Colonic mucosa (tissue), 4 donors: ENCODE data around the gene CLUH. TPM values are rescaled to one million over a fixed set of nuclear protein-coding genes. Genes with fewer than 3 reads are reported as not detected.
"Not testable (repeated sequence)": the region's sequence is repeated elsewhere in the genome, so short reads cannot be mapped to it uniquely, and the experiment has no call there.

Experiments used
- DNase-seq: peaks from one replicate; pipeline ENCODE4 v3.0.0-alpha.2; 2020
- H3K27ac ChIP-seq: fragments of 200-600 bp; one replicate; pipeline ENCODE4 v1.8.0; 2021
- H3K27me3 ChIP-seq: fragments of 200-600 bp; one replicate; pipeline ENCODE4 v1.8.0; 2021
- H3K36me3 ChIP-seq: fragments of 200-600 bp; one replicate; pipeline ENCODE4 v1.8.0; 2021
- H3K4me1 ChIP-seq: fragments of 200-600 bp; one replicate; pipeline ENCODE4 v1.8.0; 2021; ENCODE audit warnings: mild to moderate bottlenecking
- H3K4me3 ChIP-seq: fragments of 200-600 bp; one replicate; pipeline ENCODE4 v1.8.0; 2021
- H3K9ac ChIP-seq, 2 donors: one replicate each; pipeline ENCODE4 v1.7.0; 2013; ENCODE audit warnings: control low read depth in 2 of 2, low read depth in 2 of 2, low read length in 2 of 2
- H3K9me3 ChIP-seq: fragments of 200-600 bp; one replicate; pipeline ENCODE4 v1.8.0; 2021
- intact Hi-C: fragments of 100-400 bp; cut with DNase I; formaldehyde crosslinking; loops from one replicate; pipeline ENCODE4 v1.14.1; 2022
- total RNA-seq, 2 donors: library from RNA; stranded (reverse); fragmentation: NEBNext Ultra II Directional in 1 of 2; extraction: Animal tissue kit (Norgen Biotek cat#: 25700) in 1 of 2; gene quantifications; one replicate each; pipeline ENCODE4 v1.2.1, GENCODE V29; 2021
- TF ChIP-seq, protein P1 (sequence below): fragments of 200-600 bp; IDR thresholded peaks from one replicate; pipeline ENCODE4 v1.8.0; 2022; ENCODE audit warnings: antibody characterized with exemption, mild to moderate bottlenecking
- donor health status: healthy.
- donor health status: DM: no; HTN: no; CAD: no.
- donor health status: DM: no; HTN: no; CAD: no.

The CLUH gene
- total RNA-seq, 2 donors from 2014 or later, result 111 to 285 TPM

DNA sequence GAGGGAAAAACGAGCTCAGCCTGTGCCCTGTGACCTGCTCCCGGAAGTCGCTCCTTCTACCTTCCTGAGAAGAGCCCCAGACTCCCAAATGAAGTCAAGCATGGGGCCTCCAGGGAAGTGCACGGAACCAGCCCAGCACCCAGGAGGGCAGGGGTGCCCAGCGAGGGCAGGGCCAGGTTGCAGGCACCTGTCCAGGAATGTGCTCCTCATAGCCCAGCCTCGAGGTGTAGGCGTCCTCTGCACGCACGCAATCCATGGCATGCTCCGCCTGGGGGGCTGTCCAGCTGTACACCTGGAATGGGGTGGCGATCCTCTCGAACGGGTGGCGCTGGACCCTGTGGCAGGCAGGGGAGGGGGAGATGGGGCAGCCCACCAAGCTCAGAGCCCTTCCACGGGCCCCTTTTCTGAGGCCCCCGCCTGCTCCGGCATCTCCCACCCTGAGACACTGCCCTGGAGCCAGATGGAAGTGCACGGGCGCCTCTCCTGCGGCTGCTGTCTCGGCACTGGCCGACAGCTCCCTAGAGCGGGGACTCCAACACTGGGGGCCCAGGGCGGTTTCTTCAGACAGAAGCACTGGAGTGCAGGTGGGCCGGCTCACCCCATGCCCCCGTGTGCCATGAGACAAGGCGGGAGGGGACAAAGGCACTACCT is 10.9 kb downstream of the CLUH start:
- no peak for DNase-seq
- Histone ChIP-seq H3K9me3 (no peaks in the 10 kb centered on the region), H3K9ac (no peak overlapping the region), H3K36me3 (peaks cover 18% of the 10 kb centered on the region), H3K4me1 (no peaks in the 10 kb centered on the region), H3K4me3 (no peak overlapping the region), H3K27me3 (no peaks in the 10 kb centered on the region), H3K27ac (no peak overlapping the region)
- TF ChIP-seq, protein P1, sequence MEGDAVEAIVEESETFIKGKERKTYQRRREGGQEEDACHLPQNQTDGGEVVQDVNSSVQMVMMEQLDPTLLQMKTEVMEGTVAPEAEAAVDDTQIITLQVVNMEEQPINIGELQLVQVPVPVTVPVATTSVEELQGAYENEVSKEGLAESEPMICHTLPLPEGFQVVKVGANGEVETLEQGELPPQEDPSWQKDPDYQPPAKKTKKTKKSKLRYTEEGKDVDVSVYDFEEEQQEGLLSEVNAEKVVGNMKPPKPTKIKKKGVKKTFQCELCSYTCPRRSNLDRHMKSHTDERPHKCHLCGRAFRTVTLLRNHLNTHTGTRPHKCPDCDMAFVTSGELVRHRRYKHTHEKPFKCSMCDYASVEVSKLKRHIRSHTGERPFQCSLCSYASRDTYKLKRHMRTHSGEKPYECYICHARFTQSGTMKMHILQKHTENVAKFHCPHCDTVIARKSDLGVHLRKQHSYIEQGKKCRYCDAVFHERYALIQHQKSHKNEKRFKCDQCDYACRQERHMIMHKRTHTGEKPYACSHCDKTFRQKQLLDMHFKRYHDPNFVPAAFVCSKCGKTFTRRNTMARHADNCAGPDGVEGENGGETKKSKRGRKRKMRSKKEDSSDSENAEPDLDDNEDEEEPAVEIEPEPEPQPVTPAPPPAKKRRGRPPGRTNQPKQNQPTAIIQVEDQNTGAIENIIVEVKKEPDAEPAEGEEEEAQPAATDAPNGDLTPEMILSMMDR, result no peak
- intact Hi-C loops, result no loop called here

- intact Hi-C loops, result no loop called here
- H3K4me3 ChIP-seq, result no peak overlapping the region
- H3K9ac ChIP-seq, result no peak overlapping the region
- no peaks in the 10 kb centered on the region for H3K27me3 ChIP-seq
- no peak for DNase-seq
- TF ChIP-seq, protein P1, result no peak
- H3K27ac ChIP-seq, result no peak overlapping the region
- no peaks in the 10 kb centered on the region for H3K4me1 ChIP-seq
- peaks cover 18% of the 10 kb centered on the region for H3K36me3 ChIP-seq
- H3K9me3 ChIP-seq, result no peaks in the 10 kb centered on the region
Observed at GRCh38 chr17:2700030-2700490, 11.5 kb downstream of the CLUH start.

DNA sequence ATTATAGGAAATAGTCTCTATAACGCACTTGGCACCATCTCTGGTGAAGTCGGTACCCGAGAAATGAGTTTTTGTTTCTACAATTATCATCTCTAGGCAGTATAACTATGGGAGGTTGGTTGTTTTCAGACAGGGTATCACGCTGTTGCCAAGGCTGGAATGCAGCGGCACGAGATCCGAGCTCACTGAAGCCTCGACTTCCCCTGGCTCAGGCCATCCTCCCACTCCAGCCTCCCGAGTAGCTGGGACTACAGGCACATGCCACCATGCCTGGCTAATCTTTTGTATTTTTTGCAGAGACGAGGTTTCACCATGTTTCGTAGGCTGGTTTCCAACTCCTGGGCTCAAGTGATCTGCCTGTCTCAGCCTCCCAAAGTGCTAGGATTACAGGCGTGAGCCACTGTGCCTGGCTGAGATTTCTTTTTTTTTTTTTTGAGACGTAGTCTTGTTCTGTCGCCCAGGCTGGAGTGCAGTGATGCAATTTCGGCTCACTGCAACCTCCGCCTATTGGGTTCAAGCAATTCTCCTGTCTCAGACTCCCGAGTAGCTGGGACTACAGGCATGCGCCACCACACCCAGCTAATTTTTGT is 12.3 kb downstream of the CLUH start:
- H3K4me3 ChIP-seq, H3K4me1 ChIP-seq, H3K27ac ChIP-seq, H3K27me3 ChIP-seq, DNase-seq, H3K9ac ChIP-seq, H3K9me3 ChIP-seq, intact Hi-C loops: not testable (repeated sequence)
- H3K36me3 ChIP-seq, result peaks cover 18% of the 10 kb centered on the region

DNA sequence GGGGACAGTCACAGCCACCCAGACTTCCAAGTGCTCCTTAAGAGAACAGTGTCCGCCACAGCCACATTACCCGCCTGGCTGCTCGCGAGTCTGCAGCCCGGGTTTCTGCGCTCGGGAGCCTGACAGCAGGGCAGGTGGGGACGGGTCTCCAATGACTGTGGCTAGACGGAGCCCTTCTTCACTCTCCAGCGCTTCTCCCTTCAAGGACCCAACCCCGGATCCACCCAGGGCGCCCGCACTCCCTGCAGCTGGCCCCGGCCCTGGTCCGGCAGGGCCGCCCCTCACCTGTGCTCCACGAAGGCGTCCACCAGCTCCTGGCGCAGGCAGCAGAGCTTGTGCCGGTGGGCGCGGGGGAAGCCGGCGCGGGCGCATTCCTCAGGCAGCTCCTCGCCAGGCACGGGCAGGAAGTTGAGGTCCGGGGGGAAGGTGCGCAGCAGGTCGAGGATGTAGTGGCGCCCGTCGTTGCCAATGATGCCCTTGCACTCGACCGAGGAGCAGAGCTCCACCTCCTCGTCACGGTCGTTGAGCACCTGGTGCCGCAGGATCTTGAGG is 13.9 kb downstream of the CLUH start:
- TF ChIP-seq, protein P1, result no peak
- Histone ChIP-seq H3K4me1 (no peaks in the 10 kb centered on the region), H3K4me3 (no peak overlapping the region), H3K9ac (no peak overlapping the region), H3K27me3 (no peaks in the 10 kb centered on the region), H3K36me3 (peaks cover 16% of the 10 kb centered on the region), H3K27ac (no peak overlapping the region), H3K9me3 (no peaks in the 10 kb centered on the region)
- no peak for DNase-seq
- intact Hi-C loops, result no loop called here

DNA sequence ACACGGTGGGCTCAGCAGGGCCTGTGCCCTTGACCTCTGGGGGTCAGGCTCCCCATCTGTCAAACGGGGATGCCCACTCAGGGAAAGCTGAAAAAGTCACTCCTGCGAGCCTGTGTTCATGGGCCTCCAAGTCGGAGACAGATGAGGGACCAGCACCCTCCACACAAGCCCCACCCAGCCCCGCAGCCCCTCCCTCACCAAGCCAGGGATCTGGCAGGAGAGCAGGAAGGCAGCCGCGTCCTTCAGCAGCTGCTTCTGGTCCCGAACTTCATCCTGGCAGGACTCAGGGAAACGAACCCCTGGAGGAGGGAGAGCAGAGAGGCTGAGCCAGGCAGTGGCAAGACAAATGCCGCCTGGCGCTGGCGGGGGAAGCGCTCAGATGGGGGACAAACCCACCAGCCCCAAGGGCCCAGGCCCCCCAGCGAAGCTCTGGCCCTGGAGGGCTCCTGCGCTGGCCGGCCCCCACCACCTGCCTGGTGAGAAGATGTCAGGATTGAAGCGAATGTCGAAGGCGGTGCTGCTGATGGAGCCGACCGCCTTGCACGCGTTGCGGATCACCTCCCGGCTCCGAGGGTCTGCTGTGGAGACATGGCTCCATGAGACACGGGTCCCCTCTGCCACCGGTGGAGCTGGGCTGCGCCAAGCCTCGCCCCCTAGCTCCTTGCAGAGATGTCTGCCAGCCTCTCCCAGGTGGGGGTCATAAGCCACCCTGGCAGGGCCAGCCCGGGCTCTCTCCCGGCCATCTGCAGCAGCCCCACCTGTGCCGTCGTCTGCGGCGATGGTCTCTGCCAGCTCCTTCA is 15.4 kb downstream of the CLUH start:
- H3K9ac ChIP-seq, result no peak overlapping the region
- intact Hi-C loops, result no loop called here
- TF ChIP-seq, protein P1, result no peak
- H3K27me3 ChIP-seq, result no peaks in the 10 kb centered on the region
- no peaks in the 10 kb centered on the region for H3K9me3 ChIP-seq
- no peak for DNase-seq
- peaks cover 21% of the 10 kb centered on the region for H3K36me3 ChIP-seq
- H3K4me3 ChIP-seq, result no peak overlapping the region
- no peaks in the 10 kb centered on the region for H3K4me1 ChIP-seq
- no peak overlapping the region for H3K27ac ChIP-seq
